HG03520 (cell line): ENCODE results near the gene TRIM43.
"Not testable (repeated sequence)": the region's sequence is repeated elsewhere in the genome, so short reads cannot be mapped to it uniquely, and the experiment has no call there.

Experiments used
- ATAC-seq: cut with Tn5 transposase; IDR thresholded peaks from one replicate; pipeline ENCODE4 v1.9.1; 2021; ENCODE audit warnings: mild to moderate bottlenecking, moderate library complexity; ENCODE audit not compliant: unreplicated experiment

TRIM43 gene

DNA sequence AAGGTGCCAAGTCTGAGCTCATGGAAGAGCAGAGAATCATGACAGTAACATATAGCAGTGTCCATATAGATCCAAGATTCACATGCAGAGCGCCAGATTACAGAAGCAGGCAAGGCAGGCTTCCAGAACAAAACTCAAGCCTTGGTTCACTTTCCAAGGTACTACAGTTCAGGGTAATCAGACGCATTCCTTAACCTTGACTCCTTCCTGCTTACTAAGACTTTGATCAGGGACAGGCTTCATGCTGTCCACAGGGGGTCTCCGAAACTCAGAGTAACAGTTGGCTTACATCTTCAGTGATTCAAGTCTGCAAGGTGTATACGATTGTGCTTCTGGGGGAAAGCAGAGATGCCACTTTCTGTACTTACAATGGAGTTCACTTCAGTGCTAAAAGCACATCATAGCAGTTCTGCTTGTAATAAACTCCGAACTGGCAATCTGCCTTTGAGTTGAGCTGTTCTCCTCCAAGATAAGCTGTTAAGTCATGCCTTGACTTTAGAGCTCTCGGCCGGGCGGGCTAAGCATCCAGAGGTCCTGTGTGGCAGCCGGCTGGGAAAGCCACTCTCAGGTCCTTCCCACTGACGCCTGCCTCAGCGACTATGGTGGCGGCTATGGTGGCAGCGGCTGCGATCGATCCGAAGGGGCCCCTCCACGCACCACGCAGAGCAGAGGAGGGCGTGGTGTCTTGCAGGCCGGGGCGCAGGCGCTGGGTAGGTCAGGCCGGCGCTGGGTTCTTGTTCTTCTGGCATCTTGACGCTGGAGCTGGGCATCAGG lies 48.9 kb downstream of the TRIM43 start:
- not testable (repeated sequence) for ATAC-seq

DNA sequence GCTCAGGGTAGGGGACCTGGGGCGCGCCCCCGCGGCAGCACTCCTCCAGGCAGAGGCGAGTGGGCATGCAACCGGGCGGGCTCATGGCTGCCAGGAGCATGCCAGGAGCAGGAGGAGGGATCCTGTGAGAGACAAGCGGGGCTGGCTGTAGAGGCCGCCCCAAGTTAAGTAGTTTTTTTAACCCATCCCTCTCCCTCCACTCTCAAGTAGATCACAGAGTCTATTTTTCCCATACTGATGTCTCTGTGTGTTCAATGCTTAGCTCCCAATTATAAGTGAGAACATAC lies 49.4 kb downstream of the TRIM43 start:
- ATAC-seq: not testable (repeated sequence)

DNA sequence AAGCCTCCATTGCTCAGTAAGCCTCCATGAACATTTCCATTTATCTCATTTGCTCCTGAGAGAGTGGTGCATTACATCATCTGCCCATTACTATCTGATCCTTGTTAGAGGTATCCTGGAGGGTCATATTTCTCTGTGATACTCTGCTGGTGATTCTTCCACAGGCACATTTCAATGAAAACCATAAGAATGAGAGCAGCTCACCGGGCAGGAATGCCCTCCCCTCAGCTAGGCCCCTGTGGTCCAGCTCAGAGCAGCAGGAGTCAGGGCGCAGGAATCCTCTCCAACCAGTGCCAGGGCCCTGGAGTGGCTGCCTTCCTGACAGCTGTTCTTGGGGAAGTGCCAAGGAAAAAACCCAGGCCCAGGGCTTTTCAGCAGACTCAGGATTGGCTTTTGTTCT lies 50.0 kb downstream of the TRIM43 start:
- ATAC-seq: not testable (repeated sequence)

DNA sequence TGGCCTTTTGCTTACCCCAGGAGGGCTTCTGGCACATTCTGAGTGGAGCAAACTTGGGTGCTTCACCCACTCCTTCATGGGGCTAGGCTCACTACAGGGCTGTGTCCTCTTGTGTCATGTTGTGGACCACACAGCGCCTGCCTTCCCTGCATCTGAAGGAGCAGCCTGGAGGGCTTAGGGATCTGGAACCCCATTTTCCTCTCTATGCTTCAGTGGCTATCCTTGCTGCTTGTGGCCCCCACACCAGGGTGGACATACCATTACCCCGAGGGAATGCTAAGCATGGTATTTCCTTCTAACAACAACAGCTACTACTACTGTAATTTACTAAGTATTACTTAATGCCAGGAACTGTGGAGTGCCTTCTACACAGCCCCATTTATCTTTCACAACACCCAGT lies 50.6 kb downstream of the TRIM43 start:
- not testable (repeated sequence) for ATAC-seq

- ATAC-seq: not testable (repeated sequence)
Observed at GRCh38 chr2:95642951-95643350, 51.1 kb downstream of the TRIM43 start.

DNA sequence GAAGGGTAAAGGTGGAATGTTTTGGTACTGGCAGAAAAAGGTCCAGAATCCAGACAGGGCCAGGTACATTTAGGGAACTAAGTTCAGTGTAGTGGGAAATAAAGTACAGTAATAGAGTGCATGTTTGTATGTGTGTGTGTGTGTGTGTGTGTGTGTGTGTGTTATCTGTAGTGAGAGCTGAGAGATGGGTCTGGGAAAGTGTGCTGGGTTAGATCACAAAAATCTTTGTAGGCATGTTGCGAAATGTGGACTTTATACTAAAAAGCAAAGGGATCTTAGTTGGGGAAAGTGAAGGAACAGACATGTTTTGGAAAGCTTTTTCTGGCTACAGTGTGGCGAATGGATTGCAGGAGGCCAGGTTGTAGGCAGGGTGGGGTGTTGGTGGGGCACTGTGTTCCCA lies 53.5 kb downstream of the TRIM43 start:
- ATAC-seq: not testable (repeated sequence)

- not testable (repeated sequence) for ATAC-seq
Observed at GRCh38 chr2:95646274-95646994, 54.6 kb downstream of the TRIM43 start.

DNA sequence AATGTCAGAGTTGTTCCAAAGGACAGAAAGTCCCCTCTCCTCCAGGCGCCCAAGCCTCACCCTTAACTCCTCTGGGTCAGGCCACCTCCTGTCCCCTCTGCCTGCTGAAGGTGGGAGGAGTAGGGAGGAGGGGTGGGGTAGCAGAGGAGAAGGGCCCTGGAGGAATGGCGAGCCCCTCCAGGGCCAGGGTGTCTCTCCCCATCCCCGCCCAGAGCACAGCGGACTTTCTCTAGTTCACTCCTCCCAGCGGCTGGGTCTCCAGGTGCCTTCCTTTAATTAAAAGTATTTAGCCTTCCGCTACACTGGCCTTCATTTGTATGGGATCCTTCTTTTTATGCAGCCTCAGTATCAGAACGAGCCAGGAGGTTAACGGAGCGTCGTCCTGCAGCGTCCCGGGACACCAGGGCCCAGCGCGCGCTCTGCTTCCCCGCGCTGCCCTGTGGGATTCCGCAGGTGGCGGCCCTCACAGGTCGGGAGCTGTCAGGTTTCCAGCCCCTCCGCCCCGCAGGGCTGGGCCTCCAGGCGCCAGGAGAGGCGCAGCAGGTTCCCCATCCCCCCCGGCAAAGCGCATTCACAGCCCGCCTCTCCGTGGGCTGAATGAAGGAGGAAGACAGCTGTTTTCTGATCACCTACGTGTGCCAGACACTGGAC lies 57.2 kb downstream of the TRIM43 start:
- ATAC-seq: not testable (repeated sequence)
